A549 (cell line): ENCODE results near the gene TTYH3.

Experiments
- BHLHE40 ChIP-seq: IDR thresholded peaks from 2 replicates; pipeline ENCODE4 v1.6.1; 2012; ENCODE audit warnings: low read depth, low read length, inconsistent platforms
- TF ChIP-seq, protein P1 (sequence below): fragments of >200 bp; sonication (Bioruptor Twin); formaldehyde crosslinking; IDR thresholded peaks from 3 replicates; pipeline ENCODE4 v1.5.1; 2016

- no peak for TF ChIP-seq BHLHE40
- TF ChIP-seq, protein P1, sequence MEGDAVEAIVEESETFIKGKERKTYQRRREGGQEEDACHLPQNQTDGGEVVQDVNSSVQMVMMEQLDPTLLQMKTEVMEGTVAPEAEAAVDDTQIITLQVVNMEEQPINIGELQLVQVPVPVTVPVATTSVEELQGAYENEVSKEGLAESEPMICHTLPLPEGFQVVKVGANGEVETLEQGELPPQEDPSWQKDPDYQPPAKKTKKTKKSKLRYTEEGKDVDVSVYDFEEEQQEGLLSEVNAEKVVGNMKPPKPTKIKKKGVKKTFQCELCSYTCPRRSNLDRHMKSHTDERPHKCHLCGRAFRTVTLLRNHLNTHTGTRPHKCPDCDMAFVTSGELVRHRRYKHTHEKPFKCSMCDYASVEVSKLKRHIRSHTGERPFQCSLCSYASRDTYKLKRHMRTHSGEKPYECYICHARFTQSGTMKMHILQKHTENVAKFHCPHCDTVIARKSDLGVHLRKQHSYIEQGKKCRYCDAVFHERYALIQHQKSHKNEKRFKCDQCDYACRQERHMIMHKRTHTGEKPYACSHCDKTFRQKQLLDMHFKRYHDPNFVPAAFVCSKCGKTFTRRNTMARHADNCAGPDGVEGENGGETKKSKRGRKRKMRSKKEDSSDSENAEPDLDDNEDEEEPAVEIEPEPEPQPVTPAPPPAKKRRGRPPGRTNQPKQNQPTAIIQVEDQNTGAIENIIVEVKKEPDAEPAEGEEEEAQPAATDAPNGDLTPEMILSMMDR = no peak
These were observed 60.8 kb downstream of the TTYH3 start for GRCh38 chr7:2692543-2692942.
